DMS79 (cell line): ENCODE measurements around the gene EHD3.

Source experiments
- DNase-seq: peaks from one replicate; lab custom pipeline; 2025; lab: John Stamatoyannopoulos, UW

Gene EHD3

GRCh38 chr2:31213601-31214443 is 20.1 kb upstream of the EHD3 start:
- no peak for DNase-seq

DNA sequence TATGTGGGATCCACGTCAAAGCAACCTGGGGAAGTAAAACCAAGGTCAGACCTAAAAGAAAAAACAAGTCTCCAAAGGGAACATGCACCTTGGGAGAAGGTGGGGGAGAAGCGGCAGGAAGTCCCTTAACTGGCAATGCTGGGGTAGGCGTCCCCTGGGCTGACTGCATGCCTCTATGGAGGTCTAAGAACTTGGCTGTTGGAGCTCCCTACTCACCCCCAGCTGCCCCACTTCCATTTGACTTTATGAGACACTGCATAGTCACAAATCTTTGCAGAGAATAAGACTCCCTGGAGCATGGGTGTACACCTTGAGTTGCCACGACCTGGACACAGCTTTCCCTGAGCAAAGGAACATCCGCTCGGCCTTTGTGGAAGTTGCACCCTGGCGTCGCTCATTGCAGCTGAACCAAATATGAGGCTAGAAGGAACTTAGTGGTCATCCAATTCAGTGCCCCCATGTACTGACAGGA is 19.5 kb upstream of the EHD3 start:
- no peak for DNase-seq

DNA sequence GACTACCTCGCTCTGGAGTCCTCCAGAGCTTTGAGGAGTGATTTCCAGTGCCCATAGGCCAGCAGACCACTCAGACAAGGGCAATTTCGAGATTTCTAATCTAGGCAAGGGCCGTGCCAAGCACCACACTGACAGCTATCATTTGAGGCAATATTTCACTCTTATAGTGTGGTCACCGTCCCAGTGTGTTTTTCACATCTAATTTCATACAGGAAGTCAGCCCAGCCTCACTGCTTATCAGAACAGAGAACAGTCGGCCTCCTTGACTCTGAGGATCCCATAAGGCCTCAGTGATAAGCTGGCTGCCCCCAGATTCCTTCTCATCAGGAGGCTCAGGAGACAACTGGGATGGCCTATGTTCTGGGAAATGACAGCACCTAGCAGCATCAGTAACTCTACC is 17.2 kb upstream of the EHD3 start:
- DNase-seq: no peak

- no peak for DNase-seq
Measured at GRCh38 chr2:31217465-31218200, 16.3 kb upstream of the EHD3 start, which contains the start of gene CAPN14. CAPN14 (minus strand) TSS chr2:31217515; CDS start chr2:31205447, 12,068 bp downstream.

- no peak for DNase-seq
Measured at GRCh38 chr2:31219131-31219969, 14.6 kb upstream of the EHD3 start.

DNA sequence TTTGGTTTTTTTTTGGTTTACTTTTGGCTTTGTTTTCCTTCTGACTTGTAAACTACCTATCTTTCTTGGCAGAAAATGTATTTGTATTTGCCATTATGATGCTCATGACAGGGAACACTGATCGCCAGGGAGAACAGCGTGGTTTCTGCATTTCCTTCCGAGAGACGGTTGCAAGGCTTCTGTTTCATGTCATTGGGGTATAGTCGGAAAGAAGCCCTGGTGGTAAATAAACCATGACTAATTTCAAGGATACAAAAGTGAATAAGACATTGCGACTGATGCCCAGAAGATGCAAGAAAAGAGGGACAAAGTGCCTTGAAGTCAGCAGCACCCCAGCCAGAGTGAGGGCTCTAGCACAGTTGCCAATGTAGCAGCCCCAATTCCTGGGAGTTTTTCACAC is 12.4 kb upstream of the EHD3 start:
- no peak for DNase-seq

GRCh38 chr2:31222071-31222470 is 11.9 kb upstream of the EHD3 start:
- DNase-seq: no peak

DNA sequence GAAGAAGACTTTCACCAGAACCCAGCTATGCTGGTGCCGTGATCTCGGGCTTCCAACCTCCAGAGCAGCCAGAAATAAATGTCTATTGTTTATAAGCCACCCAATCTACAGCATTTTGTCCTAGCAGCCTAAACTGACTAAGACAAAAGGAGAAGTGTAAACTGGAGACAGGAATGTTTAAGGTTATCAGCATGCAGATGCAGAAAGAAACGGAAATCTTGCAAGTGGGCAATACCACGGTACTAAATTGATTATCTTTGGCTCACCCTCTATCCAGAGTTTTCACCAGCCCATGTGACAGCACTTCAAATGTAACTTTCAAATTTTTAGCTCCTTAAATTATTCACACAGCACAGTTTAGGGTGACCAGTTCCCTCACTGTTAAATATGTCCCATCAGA is 10.9 kb upstream of the EHD3 start:
- no peak for DNase-seq

DNA sequence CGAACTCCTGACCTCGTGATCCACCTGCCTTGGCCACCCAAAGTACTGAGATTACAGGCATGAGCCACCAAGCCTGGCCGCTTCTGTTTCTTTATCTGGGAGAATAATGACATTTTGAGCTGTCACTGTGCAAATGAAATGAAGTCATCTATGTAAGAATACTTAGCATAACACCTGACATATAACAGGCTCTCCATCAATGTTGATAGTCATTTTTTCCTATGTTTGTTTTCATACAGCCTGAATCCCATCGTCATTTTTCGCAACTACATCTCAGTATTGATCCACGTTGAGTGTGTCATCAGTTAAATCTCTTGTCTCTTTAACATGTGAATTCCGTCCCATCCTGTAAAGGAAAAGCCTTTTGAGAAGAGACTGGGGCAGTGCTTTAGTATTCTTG is 10.2 kb upstream of the EHD3 start:
- no peak for DNase-seq

- no peak for DNase-seq
Measured at GRCh38 chr2:31226266-31226665, 7.7 kb upstream of the EHD3 start.

GRCh38 chr2:31227110-31227509 is 6.8 kb upstream of the EHD3 start:
- DNase-seq: no peak

GRCh38 chr2:31227711-31228125 is 6.2 kb upstream of the EHD3 start:
- no peak for DNase-seq

DNA sequence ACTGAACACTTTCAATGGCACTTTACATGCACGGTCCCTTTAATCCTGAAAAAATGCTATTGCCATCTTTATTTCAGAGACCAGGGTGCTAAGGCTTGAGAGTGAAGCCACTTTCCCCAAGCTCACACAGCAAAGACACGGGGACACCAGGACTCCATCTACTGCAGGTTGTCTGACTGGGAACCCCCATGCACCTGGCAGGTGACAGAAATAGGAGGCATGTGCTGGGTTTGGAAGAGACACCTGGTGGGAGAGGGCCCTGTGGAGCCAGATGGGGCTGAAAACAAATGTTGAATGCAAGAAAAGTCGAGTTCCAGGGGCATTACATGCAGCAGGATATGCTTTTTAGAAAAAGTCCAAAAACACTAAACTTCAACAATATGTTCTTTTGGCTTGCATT is 5.2 kb upstream of the EHD3 start:
- no peak for DNase-seq

DNA sequence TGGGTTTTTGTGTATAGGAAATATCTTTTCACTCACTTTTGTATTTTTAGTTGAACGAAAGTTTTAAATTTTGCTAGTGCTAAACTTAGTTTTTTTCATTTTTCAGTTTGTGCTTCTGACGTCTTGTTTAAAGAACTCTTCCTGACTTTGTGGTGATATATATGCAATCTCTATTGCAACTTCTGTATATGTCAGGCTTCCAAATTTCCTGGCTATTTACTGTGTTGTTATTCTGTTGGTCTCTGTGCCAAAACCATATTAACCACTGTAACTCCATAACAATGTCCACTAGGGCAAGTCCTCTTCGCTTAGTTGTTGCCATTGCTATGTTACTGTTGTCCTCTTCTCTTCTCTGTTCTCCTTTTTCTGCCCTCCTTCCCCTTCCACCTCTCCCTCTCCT is 3.2 kb upstream of the EHD3 start:
- DNase-seq: no peak

GRCh38 chr2:31231571-31232302 is 2.2 kb upstream of the EHD3 start:
- no peak for DNase-seq

GRCh38 chr2:31232586-31232985 is 1.4 kb upstream of the EHD3 start:
- no peak for DNase-seq

DNA sequence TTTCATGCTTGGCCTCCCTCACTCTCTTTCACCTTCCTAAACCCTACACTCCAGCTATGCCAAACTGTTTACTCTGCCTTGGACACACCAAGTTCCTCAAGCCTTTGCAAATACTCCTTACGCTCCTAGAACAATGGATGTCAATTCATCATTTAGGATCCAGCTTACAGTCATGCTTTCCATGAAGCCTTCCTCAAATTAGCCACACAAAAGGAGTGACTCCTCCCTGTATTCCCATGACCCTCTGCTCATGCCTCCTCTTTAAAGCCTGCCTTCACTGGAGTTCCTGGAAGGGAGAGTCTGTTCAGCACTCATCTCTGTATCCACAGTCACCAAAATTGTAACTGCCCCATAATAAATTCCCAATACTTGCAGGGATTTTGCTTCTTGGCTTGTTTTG is 721 bp upstream of the EHD3 start:
- DNase-seq: no peak

DNA sequence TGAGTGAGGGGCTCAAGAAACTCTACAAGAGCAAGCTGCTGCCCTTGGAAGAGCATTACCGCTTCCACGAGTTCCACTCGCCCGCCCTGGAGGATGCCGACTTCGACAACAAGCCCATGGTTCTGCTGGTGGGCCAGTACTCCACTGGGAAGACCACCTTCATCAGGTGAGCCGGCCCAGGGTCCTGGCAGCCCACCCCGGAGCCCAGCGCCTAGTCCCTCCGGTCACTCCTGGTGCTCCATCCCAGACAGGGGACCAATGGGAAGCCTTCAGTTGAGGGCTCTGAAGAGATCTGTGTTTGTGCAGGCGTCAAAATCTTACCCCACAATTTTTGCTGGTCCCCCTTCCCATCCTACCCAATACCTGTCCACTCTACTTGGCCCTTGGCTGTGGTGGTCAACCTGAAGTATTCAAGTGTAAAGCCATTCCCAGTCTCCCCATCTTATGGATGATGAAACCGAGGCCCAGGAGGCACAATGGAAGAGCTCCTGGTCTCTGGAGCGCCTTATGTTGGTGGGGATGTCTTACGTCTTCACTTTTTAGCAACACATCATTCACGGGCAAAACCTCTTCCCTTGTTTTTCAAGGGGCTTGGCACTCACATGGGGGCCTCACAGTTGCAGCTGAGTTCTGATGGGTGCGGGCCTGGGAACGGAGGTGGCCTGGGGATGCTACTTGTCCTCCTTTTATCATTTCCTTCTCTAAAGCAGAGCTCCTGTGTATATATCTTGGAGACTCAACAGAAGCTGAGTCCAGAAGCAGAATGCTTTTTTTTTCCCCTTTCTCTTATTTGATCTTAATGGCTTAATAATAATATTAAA is 941 bp downstream of the EHD3 start:
- DNase-seq: no peak

GRCh38 chr2:31235504-31235902 is 1.6 kb downstream of the EHD3 start:
- DNase-seq: no peak

DNA sequence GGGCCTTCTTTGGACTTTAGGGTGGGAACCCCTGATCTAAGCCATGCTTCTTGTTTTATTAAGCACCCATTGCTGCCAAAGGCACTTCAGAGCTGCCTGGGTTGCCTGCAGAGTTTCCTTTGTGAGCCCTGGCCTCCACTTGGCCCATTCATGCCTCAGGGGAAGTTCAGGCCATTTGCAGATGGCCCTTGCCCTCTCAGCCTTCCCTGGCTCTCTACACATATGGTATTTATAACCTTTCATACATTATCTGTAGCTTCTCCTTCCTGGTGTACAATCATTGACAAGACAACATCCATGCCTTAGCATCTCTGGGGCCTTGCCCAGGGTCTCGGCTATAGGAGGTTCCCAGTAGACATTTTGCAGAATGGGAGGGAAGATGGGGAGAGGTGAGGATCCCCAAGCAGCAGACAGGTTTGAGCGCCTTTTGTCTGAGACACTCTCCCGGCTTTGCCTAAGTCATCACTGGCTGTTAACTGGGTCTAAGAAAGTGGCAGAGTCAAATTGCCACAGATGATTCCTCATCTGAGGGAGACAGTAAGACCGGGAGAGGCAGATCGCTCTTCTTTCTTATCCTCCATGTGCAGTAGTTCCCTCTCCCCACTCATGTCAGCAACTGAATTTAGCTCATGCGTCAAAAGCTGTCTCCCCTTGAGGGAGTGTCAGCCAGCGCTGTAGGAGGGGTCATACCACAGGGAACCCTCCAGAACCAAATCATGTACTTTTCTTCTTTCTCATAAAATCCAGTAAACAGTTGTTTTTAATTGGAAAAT is 2.7 kb downstream of the EHD3 start:
- no peak for DNase-seq
